Esophagus muscularis mucosa (tissue), 4 donors: ENCODE results near the gene WNT5B. TPM values are rescaled to one million over a fixed set of nuclear protein-coding genes. Genes with fewer than 3 reads are reported as not detected.

ENCODE experiments used
- DNase-seq: peaks from one replicate; pipeline ENCODE4 v3.0.0-alpha.2; 2017; ENCODE audit errors: extremely low spot score
- H3K27ac ChIP-seq, 4 donors: fragments of 200-600 bp; sonication (generic); replicated peaks in 1 of 4; 1 replicate in 3 of 4; 2 replicates in 1 of 4; pipeline ENCODE4 v1.5.1; 2016 to 2019; ENCODE audit warnings: mild to moderate bottlenecking in 1 of 4
- H3K27me3 ChIP-seq, 4 donors: fragments of 200-600 bp; sonication (generic); one replicate each; pipeline versions ENCODE4 v1.5.1 to v1.6.0; 2016 to 2019
- H3K36me3 ChIP-seq, 4 donors: fragments of 200-600 bp; sonication (generic); one replicate each; pipeline ENCODE4 v1.5.1; 2016 to 2019
- H3K4me1 ChIP-seq, 4 donors: fragments of 200-600 bp; sonication (generic); one replicate each; pipeline ENCODE4 v1.5.1; 2016 to 2019
- H3K4me3 ChIP-seq, 4 donors: fragments of 200-600 bp; sonication (generic); 1 replicate in 2 of 4; 2 replicates in 2 of 4; pipeline ENCODE4 v1.5.1; 2016 to 2019; ENCODE audit warnings: mild to moderate bottlenecking in 4 of 4, moderate library complexity in 1 of 4
- H3K9me3 ChIP-seq, 4 donors: fragments of 200-600 bp; sonication (generic); 1 replicate in 3 of 4; 2 replicates in 1 of 4; pipeline ENCODE4 v1.5.1; 2016 to 2019
- EP300 ChIP-seq: sonication (generic); formaldehyde crosslinking; IDR thresholded peaks from one replicate; pipeline ENCODE4 v1.6.1; 2017; ENCODE audit warnings: antibody characterized with exemption
- POLR2A ChIP-seq: fragments of 450-650 bp; IDR thresholded peaks from one replicate; pipeline ENCODE4 v1.6.1; 2017; ENCODE audit warnings: antibody characterized with exemption, moderate library complexity, mild to moderate bottlenecking, low read depth
- POLR2AphosphoS5 ChIP-seq, 2 donors: sonication (generic); formaldehyde crosslinking; IDR thresholded peaks; one replicate each; pipeline ENCODE4 v1.6.1; 2017; ENCODE audit warnings: antibody characterized with exemption in 2 of 2
- WGBS: methylation state at CpG from one replicate; pipeline ENCODE4 v1.1.5; 2018; 5-methylcytosine and 5-hydroxymethylcytosine counted together
- intact Hi-C: fragments of 100-400 bp; cut with DNase I; formaldehyde crosslinking; loops from one replicate; pipeline ENCODE4 v1.15.1; 2023
- total RNA-seq, 4 donors: library from RNA; depleted of rRNA; stranded (reverse); fragments of >200 nt; gene quantifications; one replicate each; pipeline versions ENCODE4 v1.1.0 to v1.2.1, GENCODE V29; 2016
- TF ChIP-seq, protein P1 (sequence below), 3 experiments: fragments of 200-600 bp in 2 of 3; fragments of 450-650 bp in 1 of 3; sonication (generic) in 2 of 3; IDR thresholded peaks; one replicate each; pipeline ENCODE4 v1.5.1; 2017 to 2019; ENCODE audit warnings: antibody characterized with exemption in 3 of 3, mild to moderate bottlenecking in 2 of 3, moderate library complexity in 1 of 3

The WNT5B gene
- total RNA-seq, 4 donors from 2014 or later = 33.5 to 112 (median 53.5) TPM

DNA sequence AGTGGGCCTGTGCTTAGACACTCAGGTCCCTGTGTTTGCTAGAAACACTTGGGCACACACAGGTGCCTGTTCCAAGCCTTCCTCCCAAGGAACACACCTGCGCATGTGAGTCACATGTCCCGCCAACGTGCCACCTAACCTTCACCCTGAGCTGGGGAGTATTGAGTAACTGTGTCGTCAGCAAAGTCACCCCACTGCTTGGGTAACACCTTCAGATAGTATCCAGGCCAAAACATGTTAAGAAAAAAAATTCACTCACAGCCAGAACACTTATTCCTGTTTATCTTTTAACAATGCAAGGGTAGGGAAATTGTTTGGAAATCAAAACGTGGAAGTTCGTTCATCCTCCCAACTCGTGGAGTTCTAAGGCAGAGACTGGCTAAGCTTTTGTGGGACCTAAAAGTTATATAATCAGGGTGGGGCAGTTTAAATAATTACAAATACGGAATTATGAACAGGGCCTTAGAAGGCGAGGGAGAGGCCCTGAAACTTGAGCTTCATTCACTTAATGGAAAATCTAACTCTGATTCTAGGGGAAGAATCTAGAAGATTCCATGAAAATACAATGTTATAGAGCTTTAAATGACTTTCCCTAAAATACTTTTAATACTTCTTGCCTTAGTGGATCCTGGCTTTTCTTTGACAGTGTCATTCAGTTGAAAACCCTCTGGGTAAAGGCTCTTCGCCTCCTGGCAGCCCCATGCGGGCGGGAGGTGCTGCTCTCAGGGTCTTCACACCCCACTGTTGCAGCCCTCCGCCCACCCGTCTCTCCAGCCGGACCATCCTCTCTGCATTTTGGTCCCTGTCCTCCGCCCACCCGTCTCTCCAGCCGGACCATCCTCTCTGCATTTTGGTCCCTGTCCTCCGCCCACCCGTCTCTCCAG lies 31.5 kb downstream of the WNT5B start:
- Histone ChIP-seq H3K27me3 (no peaks in the 10 kb centered on the region), H3K9me3 (no peaks in the 10 kb centered on the region), H3K36me3 (no peaks in the 10 kb centered on the region), H3K4me3 (peak overlapping the region; percentile 23 to 35 (median 31)), H3K4me1 (peaks cover 33 to 55% (median 53%) of the 10 kb centered on the region in 4 donors), H3K27ac (peak overlapping the region; percentile 87 to 96 (median 92))
- no peak for DNase-seq
- TF ChIP-seq POLR2A (no peak), EP300 (peak; percentile 47), POLR2AphosphoS5 (IDR thresholded peaks at IDR 0.05) (peak; percentile 62 to 78)
- intact Hi-C loops = no loop called here
- WGBS = 44% methylated on average over 20 of the region's 20 CpGs

DNA sequence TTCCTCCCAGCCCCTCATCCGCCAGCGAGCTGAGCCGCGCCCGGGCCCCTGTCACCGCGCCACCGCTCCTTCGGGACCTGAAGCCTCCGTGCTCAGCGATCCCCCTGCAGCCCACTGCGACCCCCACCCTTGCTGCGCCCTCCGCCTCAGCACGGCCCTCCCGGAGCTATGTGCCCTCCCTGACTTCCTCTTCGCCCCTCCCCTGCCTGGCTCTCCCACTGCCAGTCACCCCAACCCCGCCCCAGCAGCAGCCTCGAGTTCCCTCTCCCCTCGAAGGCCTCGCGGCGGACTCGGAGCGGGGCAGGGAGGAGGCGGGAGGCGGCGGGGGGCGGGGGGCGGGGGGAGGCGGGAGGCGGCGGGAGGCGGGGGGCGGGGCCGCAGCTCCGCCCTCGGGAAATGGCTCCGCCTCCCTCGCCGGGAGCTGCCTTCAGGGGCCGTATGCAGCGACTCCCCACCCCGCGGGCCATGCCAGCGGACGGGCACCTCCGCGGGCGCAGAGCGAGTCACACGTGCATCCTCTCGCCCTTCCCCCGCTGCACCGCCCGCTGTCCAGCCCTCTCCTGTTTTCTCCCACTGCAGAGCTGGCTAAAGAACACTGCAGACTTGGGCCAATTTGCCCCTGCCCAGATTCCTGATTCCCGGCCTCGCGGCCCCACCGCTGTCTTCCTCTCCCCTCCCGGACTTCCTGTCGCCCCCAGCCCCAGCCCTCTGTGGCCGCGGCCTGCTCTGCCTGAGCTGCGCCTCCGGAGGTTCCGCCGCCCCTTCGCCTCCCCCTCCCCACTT lies 32.7 kb downstream of the WNT5B start:
- Histone ChIP-seq H3K36me3 (no peaks in the 10 kb centered on the region), H3K4me3 (peak overlapping the region; percentile 54 to 63 (median 60)), H3K27ac (peak overlapping the region; percentile 90 to 96 (median 95)), H3K9me3 (no peaks in the 10 kb centered on the region), H3K27me3 (no peaks in the 10 kb centered on the region), H3K4me1 (peaks cover 40 to 57% (median 54%) of the 10 kb centered on the region in 4 donors)
- TF ChIP-seq POLR2AphosphoS5 (IDR thresholded peaks at IDR 0.05) (peak; percentile 87 to 88), EP300 (no peak)
- DNase-seq = peak; percentile 98
- WGBS = 3% methylated on average over 29 of the region's 69 CpGs
- intact Hi-C loops = no loop called here

DNA sequence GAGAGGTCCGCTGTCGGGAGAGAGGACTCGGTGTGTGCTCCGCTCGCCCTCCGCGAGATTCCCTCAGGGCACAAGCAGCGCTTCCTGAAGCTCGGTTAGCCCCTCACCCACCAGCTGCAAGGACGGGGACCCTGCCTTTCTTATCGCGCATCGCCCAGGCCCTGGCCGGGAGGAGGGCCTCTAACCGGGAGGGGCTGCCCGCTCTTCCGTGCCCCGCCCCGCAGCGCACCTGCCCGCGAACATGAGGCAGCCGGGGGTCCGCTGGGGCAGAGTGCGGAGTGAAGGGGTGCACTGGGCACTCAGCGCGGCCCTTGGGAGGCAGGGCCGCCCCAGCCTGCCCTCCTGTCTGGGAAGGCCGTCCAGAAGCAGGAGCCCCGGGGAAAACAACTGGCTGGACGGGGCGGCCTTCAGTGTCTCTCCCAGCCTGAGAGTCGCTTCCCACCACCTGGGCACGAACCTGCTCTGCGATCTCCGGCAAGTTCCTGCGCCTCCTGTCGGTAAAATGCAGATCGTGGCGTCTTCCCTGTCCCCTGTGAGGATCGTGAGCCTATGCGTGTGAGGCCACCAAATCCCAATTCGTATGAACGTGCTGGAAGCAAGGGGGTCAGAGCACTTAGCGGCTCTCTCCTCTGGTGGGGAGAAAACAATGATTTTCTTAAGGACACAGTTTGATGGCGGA lies 33.9 kb downstream of the WNT5B start:
- intact Hi-C loops = no loop called here
- no peak for DNase-seq

DNA sequence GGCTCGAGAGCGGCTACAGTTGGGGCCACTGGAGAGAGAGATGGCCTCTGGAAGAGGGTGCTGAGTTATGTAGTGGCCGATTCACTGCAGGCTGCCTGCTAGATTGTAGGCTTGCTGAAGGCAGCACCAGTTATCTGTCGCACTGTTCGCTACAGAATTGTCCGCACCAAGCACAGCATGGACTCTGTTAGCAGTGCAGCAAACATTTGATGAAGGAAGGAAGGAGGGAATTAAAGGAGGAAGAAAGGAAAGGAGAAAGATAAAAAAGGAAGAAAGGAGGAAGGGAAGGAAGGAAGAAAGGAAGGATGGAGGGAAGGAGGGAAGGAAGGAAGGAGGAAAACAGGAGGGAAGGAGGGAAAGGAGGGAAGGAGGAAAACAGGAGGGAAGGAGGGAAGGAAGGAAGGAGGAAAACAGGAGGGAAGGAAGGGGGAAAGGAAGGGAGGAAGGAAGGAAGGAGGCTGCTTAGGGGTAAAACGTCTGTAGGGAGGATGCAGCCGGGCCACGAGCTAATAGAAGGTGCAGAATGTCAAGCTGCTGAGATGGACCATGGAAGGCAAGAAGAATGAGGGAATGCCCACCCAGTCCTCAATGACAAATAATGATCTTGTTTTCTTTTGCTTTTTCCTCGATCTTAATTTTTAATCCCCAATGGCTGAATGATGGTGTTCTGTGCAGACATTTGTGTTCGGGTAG lies 34.6 kb downstream of the WNT5B start:
- H3K27ac ChIP-seq = peak overlapping the region in 3 of 4 donors; percentile 69 to 76 (median 75)
- TF ChIP-seq EP300 = no peak
- TF ChIP-seq POLR2A = no peak
- TF ChIP-seq POLR2AphosphoS5 (IDR thresholded peaks at IDR 0.05) = no peak
- TF ChIP-seq, protein P1, sequence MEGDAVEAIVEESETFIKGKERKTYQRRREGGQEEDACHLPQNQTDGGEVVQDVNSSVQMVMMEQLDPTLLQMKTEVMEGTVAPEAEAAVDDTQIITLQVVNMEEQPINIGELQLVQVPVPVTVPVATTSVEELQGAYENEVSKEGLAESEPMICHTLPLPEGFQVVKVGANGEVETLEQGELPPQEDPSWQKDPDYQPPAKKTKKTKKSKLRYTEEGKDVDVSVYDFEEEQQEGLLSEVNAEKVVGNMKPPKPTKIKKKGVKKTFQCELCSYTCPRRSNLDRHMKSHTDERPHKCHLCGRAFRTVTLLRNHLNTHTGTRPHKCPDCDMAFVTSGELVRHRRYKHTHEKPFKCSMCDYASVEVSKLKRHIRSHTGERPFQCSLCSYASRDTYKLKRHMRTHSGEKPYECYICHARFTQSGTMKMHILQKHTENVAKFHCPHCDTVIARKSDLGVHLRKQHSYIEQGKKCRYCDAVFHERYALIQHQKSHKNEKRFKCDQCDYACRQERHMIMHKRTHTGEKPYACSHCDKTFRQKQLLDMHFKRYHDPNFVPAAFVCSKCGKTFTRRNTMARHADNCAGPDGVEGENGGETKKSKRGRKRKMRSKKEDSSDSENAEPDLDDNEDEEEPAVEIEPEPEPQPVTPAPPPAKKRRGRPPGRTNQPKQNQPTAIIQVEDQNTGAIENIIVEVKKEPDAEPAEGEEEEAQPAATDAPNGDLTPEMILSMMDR (IDR thresholded peaks at IDR 0.05) = no peak
- DNase-seq = no peak
- H3K4me3 ChIP-seq = no peak overlapping the region
- H3K9me3 ChIP-seq = no peaks in the 10 kb centered on the region
- H3K27me3 ChIP-seq = no peaks in the 10 kb centered on the region
- intact Hi-C loops = no loop called here
- WGBS = 90% methylated on average over 11 of the region's 11 CpGs
- no peaks in the 10 kb centered on the region for H3K36me3 ChIP-seq
- H3K4me1 ChIP-seq = peaks cover 29 to 40% (median 37%) of the 10 kb centered on the region in 4 donors

More for the DNA sequence above, 33.9 kb downstream of the WNT5B start:
- peaks cover 36 to 46% (median 44%) of the 10 kb centered on the region in 4 donors for H3K4me1 ChIP-seq
- H3K27me3 ChIP-seq = no peaks in the 10 kb centered on the region
- no peaks in the 10 kb centered on the region for H3K36me3 ChIP-seq
- H3K9me3 ChIP-seq = no peaks in the 10 kb centered on the region
- TF ChIP-seq POLR2A = no peak
- TF ChIP-seq, protein P1 (IDR thresholded peaks at IDR 0.05) = peak in 2 of 3 experiments; percentile 18 to 41
- 62% methylated on average over 6 of the region's 46 CpGs for WGBS
- H3K4me3 ChIP-seq = peak overlapping the region; percentile 20 to 35 (median 31)
- H3K27ac ChIP-seq = peak overlapping the region; percentile 69 to 76 (median 76)

DNA sequence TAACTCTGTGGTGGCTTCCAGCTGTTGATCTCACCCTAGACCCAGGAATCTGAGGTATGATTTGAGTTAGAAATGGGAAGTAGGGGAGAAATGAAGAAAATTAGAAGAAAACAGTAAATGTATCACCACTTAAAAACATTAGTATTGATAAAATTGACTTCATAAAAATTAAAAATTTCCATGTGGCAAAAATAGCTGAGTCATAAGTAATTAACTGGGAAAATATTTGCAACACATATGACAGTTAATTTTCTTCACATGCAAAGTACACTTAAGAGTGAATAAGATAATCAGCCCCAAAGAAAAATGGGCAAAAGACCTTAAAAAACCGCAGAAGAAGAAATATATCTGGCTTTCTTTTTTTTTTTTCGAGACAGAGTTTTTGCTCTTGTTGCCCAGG lies 36.3 kb downstream of the WNT5B start:
- H3K4me3 ChIP-seq = no peak overlapping the region
- no peaks in the 10 kb centered on the region for H3K36me3 ChIP-seq
- H3K4me1 ChIP-seq = peaks cover 17 to 25% (median 20%) of the 10 kb centered on the region in 4 donors
- H3K27me3 ChIP-seq = no peaks in the 10 kb centered on the region
- WGBS = 85% methylated on average over 2 of the region's 2 CpGs
- DNase-seq = no peak
- H3K9me3 ChIP-seq = no peaks in the 10 kb centered on the region
- peak overlapping the region in 2 of 4 donors; percentile 5 to 34 for H3K27ac ChIP-seq
- intact Hi-C loops = no loop called here
- TF ChIP-seq POLR2AphosphoS5 (IDR thresholded peaks at IDR 0.05) (no peak), EP300 (no peak), POLR2A (no peak)
- TF ChIP-seq, protein P1 (IDR thresholded peaks at IDR 0.05) = no peak
